Amniotic stem cell (primary cell): ENCODE data around the gene ALKBH2.
A peak's percentile ranks its signal among the peaks of the same experiment; 100 is the strongest.

Source experiments
- DNase-seq: peaks from one replicate; lab custom pipeline; 2025; lab: John Stamatoyannopoulos, UW

ALKBH2 gene

GRCh38 chr12:109093022-109093918 is at the start of gene ALKBH2:
Gene ALKBH2 (minus strand): TSS chr12:109093472. CDS start chr12:109092786, 686 bp downstream.
- DNase-seq: peak; percentile 79

DNA sequence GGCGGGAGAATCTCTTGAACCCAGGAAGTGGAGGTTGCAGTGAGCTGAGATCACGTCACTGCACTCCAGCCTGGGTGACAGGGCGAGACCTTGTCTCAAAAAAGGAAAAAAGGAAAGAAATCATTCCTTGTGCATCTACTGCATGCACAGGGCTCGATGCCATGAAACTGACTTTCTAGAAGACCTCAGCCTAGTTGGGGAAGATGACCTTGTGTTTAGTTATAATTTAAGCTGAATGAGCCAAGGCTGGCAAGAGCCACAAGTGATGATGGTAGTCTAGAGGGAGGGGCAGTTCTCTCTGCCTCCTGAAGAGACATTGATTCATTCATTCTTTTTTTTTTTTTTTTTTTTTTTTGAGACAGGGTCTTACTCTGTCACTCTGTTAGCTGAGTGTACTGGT is 47.3 kb upstream of the ALKBH2 start:
- no peak for DNase-seq

DNA sequence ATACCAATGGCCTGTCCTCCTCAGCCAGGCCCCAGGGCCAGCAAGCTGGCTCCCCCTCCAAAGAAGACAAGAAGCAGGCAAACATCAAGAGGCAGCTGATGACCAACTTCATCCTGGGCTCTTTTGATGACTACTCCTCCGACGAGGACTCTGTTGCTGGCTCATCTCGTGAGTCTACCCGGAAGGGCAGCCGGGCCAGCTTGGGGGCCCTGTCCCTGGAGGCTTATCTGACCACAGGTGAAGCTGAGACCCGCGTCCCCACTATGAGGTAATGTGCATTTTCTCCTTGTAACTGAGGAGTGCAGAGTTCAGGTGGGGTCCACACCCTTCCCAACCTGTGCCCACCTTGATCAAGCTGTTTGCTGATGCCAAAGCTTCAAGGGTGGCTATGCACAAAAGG is 46.5 kb upstream of the ALKBH2 start:
- no peak for DNase-seq

DNA sequence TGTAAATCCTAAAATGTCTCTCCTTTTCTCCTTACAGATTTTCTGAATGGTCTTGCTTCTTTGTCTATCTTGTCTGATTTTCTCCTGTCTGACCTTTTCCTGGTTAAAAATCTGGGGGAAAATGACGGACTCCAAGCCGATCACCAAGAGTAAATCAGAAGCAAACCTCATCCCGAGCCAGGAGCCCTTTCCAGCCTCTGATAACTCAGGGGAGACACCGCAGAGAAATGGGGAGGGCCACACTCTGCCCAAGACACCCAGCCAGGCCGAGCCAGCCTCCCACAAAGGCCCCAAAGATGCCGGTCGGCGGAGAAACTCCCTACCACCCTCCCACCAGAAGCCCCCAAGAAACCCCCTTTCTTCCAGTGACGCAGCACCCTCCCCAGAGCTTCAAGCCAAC is 46.1 kb upstream of the ALKBH2 start:
- no peak for DNase-seq

DNA sequence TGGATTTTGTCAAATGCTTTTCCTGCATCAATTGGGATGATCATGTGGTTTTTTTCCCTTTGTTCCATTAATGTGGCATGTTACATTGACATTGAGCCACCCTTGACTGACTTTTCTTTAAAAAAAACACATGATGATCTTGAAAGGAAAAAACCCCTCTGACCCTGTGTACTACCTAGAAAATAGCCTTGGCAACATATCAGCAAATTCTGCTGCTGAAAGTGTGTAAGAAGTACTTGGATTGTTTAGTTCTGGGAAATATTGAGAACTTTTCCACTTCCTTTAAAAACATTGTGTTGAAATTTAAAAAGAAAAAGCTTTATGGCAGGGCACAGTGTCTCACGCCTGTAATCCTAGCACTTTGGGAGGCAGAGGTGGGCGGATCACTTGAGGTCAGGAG is 43.8 kb upstream of the ALKBH2 start:
- DNase-seq: no peak

DNA sequence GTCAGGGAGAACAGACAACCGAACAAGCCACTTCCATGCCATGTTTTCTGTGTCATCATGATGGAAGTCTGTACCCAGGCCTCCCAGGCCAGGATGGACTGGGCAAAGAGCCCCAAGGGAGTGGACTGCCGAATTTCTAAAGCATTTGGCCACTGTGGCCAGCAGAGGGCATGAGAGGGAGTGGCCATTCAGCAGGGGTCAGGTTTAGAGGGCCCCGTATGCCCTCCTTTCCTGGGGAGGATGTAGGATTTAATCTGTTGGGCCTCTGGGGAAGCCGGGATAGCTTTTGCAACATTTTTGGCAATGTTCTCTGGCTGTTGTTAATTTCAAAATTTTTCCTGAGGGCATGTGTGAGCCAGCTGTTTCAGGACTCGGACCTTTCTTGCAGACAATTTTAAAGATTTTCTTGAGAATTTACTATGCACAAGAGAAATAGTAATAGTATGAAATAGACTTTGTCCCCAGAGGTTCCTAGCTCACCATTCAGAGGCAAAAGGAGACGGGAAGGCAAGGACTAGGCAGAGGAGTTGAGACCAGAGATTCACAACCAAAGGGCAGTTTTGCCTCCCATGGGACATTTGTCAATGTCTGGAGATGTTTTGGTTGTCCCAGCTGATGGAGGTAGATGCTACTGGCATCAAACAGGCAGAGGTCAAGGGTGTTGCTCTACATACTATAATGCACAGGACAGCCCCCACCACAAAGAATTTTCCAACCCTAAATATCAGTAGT is 41.1 kb upstream of the ALKBH2 start:
- DNase-seq: no peak

GRCh38 chr12:109131154-109132050 is 38.1 kb upstream of the ALKBH2 start:
- DNase-seq: no peak

- no peak for DNase-seq
Measured at GRCh38 chr12:109130297-109131153, 37.3 kb upstream of the ALKBH2 start.

GRCh38 chr12:109127533-109128242 is 34.4 kb upstream of the ALKBH2 start:
- no peak for DNase-seq

- no peak for DNase-seq
Measured at GRCh38 chr12:109126784-109127183, 33.5 kb upstream of the ALKBH2 start.

DNA sequence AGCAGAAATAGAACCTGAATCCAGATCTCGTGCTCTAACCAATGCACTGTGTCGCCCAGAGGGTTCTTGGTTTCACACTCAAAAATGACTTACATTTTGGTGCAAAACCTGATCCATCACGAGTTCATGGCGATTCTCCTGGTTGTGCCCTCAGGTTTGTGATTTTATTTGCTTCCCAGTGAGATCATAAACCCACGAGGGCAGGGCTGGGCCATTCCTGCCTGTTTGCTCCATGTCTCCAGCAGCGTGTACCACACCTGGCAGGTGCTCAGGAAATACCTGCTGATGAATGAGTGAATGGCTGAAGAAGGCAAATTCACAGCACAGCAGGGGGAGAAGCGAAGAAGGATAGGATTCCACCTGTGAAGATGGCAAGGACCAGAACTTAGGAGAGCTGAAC is 32.5 kb upstream of the ALKBH2 start:
- no peak for DNase-seq

- DNase-seq: no peak
Measured at GRCh38 chr12:109124878-109125648, 31.8 kb upstream of the ALKBH2 start.

DNA sequence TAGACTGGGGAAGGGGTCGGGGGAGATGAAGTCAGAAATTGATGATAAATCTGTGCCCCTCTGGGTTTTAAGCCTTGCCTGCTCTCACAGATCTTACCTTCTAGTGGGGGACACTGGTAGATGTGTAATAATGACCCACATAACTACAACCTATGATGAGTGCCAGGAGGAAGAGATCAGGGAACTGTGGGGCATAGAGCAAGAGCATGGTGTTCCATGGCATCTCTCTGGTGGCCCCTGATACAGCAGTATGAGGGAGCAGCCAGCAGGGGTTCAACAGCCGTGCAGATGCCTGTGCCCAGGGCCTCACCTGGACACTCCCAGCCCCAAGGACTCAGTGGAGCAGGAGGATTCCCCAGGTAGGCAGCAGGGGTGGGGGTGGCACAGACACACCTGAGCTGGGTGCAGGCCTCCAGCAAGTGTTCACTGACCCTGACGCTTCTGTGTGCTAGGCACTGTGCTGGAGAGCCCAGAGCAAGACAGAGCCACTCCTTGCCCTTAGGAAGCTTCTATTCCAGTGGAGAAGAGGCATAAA is 28.1 kb upstream of the ALKBH2 start:
- DNase-seq: no peak

DNA sequence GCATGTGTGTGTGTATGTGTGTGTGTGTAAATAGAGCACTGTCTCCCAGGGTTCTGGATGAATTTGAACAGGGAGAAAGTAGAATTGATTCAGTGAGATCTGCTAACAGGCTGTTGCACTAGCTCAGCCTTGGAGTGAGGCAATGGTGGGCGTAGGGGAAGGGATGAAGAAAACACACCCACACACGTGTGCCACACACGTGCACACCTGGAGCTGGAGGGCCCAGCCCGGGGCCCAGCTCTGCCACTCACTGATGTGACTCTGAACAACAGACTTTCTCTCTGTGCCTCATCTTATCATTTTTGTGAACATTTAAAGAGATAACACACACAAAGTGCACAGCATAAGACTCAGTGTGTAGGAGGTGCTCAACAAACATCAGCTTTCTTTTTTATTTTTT is 27.3 kb upstream of the ALKBH2 start:
- no peak for DNase-seq

GRCh38 chr12:109120095-109120494 is 26.8 kb upstream of the ALKBH2 start:
- DNase-seq: no peak

GRCh38 chr12:109116611-109116949 is 23.3 kb upstream of the ALKBH2 start:
- DNase-seq: no peak

DNA sequence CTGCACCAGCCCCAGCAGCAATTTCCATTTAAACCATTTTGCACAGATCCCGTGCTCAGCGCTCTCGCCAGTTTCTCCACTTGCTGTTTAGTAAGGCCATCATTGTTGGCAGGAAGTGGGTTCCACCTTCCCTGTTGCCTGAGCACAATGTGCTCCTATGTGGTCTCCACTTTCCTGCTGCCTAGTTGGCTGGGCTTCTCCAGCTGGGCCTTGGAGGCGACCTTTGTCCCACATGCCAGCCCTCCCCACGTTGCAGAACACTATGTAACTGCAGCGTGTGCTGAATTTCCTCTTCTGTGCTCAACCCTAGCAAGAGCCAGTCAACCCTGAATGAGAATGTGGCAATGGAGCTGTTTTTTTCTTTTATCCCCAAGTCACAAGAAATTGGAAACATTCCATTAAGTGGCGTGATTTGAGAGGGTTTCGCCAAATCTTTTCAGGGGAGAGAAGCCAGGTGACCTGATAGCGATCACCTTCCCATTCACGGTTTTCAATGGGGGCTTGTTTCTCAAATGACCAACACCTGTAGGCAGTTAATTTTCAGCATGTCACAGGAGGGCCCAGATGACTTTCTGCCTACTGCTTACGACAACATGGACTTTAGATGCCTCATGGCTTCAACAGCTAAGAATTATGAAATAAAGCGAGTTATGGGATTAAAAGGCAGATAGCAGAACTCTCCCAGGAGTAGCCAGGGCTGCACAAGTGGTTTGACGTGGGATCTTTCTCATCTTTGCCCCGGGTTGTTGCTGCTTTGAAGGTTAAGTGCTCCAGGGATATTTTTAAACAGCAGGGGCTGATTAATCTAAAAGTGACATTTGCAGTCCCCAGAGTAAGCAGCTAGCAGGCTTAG is 22.7 kb upstream of the ALKBH2 start, which contains the start of gene ACACB:
TSS of gene ACACB (plus strand) at position 830 of the 853 bp plus-strand sequence. CDS start 22,819 bp downstream, outside the sequence.
- no peak for DNase-seq

- DNase-seq: no peak
Measured at GRCh38 chr12:109115404-109115757, 22.1 kb upstream of the ALKBH2 start.

DNA sequence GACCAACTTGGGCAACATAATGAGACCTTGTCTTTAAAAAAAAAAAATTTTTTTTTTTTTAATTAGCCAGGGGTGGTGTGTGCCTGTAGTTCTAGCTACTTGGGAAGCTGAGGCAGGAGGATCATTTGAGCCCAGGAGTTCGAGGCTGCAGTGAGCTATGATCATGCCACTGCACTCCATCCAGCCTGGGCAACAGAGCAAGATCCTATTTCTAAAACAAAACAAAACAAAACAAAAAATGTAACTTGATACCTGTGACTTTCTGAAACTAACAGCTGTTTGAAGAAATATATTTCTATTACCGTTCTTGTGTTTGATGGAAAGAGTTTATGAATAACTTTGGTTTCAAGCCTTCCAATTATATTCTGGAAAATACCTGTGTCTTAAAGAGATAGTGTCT is 21.4 kb upstream of the ALKBH2 start:
- no peak for DNase-seq
